GM12878 (cell line): Measurements from ENCODE around the gene NCAM1. TPM values are rescaled to one million over a fixed set of nuclear protein-coding genes. Genes with fewer than 3 reads are reported as not detected.
A peak's percentile ranks its signal among the peaks of the same experiment; 100 is the strongest.

Source experiments
- ATAC-seq: fragments of 200-7000 bp; cut with Tn5 transposase; 3 replicates; pipeline ENCODE4 v1.9.1; 2020; ENCODE audit warnings: mild to moderate bottlenecking, moderate library complexity
- BruUV-seq: library from RNA; stranded (reverse); fragments of 400-500 nt; replicated peaks from 2 replicates; lab custom pipeline; 2021; lab: Mats Ljungman, UMichigan
- CTCF ChIA-PET: fragments of 300-600 bp; sonication (Branson Sonifier 250); formaldehyde crosslinking; extraction: SDS; loops from one replicate; lab custom pipeline; 2021; ENCODE audit warnings: inconsistent platforms; lab: Yijun Ruan, JAX
- POLR2A ChIA-PET: fragments of 350-600 bp; formaldehyde crosslinking; extraction: SDS; loops from one replicate; lab custom pipeline; 2021; ENCODE audit warnings: inconsistent platforms; lab: Charles Lee
- RAD21 ChIA-PET: fragments of 300-600 bp; sonication (Branson Sonifier 250); formaldehyde crosslinking; loops from one replicate; lab custom pipeline; 2023; ENCODE audit warnings: antibody characterized with exemption; ENCODE audit not compliant: unreplicated experiment; lab: Charles Lee
- SMC1A ChIA-PET: fragments of 300-600 bp; sonication (Branson Sonifier 250); formaldehyde crosslinking; loops from one replicate; lab custom pipeline; 2023; ENCODE audit not compliant: unreplicated experiment, uncharacterized antibody; lab: Charles Lee
- DNase-seq: peaks from one replicate; pipeline ENCODE4 v3.0.0-alpha.2; 2011; ENCODE audit warnings: low read depth, low spot score
- FAIRE-seq: peaks from 3 replicates; lab custom pipeline; 2011; peaks lifted over from hg19 to GRCh38; lab: Jason Lieb, UNC
- H2AFZ ChIP-seq: 2 replicates; pipeline ENCODE4 v1.6.0; 2011; ENCODE audit warnings: low read depth, low read length, control low read depth; ENCODE audit not compliant: control insufficient read depth
- H3K27ac ChIP-seq: 2 replicates; pipeline ENCODE4 v1.5.1; 2011; ENCODE audit warnings: control low read depth; ENCODE audit not compliant: control insufficient read depth, insufficient read depth
- H3K27me3 ChIP-seq, 2 experiments: replicated peaks in 1 of 2; 2 replicates each; pipeline versions ENCODE4 v1.6.0 to v1.6.1; 2011; ENCODE audit warnings: low read length in 1 of 2; ENCODE audit not compliant: control insufficient read depth in 2 of 2, insufficient read depth in 2 of 2
- H3K36me3 ChIP-seq, 2 experiments: 2 replicates each; pipeline ENCODE4 v1.5.1; 2011; ENCODE audit warnings: low read length in 1 of 2; ENCODE audit not compliant: control insufficient read depth in 2 of 2, insufficient read depth in 2 of 2
- H3K4me1 ChIP-seq: 2 replicates; pipeline ENCODE4 v1.6.1; 2011; ENCODE audit warnings: mild to moderate bottlenecking, low read length, moderate library complexity, mixed read lengths; ENCODE audit not compliant: control insufficient read depth, insufficient read depth
- H3K4me2 ChIP-seq: 2 replicates; pipeline ENCODE4 v1.6.0; 2011; ENCODE audit warnings: control low read depth; ENCODE audit not compliant: control insufficient read depth, insufficient read depth
- H3K4me3 ChIP-seq: fragments of 200-600 bp; sonication (generic); 2 replicates; pipeline ENCODE4 v1.5.1; 2016
- H3K79me2 ChIP-seq: 2 replicates; pipeline ENCODE4 v1.6.0; 2011; ENCODE audit warnings: low read length; ENCODE audit not compliant: control insufficient read depth, insufficient read depth
- H3K9ac ChIP-seq: 2 replicates; pipeline ENCODE4 v1.8.0; 2011; ENCODE audit warnings: low read length, control low read depth, mixed read lengths; ENCODE audit not compliant: control insufficient read depth, insufficient read depth
- H3K9me3 ChIP-seq: replicated peaks from 3 replicates; pipeline ENCODE4 v1.5.1; 2011; ENCODE audit warnings: mild to moderate bottlenecking, low read length; ENCODE audit not compliant: control insufficient read depth, insufficient read depth
- H4K20me1 ChIP-seq: 2 replicates; pipeline ENCODE4 v1.6.0; 2011; ENCODE audit not compliant: control insufficient read depth, insufficient read depth
- ASH2L ChIP-seq: fragments of 300-600, 200-600 bp; sonication (generic); IDR thresholded peaks from 2 replicates; pipeline ENCODE4 v1.6.1; 2017; ENCODE audit warnings: low read depth, mild to moderate bottlenecking, borderline replicate concordance
- SUZ12 ChIP-seq: fragments of 200-600 bp; sonication (generic); IDR thresholded peaks from one replicate; pipeline ENCODE4 v1.6.1; 2018; ENCODE audit warnings: antibody characterized with exemption, mild to moderate bottlenecking; ENCODE audit not compliant: unreplicated experiment
- WGBS: methylation state at CpG from one replicate; pipeline ENCODE4 v1.1.6; 2016; ENCODE audit warnings: low lambda C conversion rate; ENCODE audit not compliant: insufficient replicate concordance, insufficient coverage; ENCODE audit errors: missing lambda C conversion rate; 5-methylcytosine and 5-hydroxymethylcytosine counted together
- in situ Hi-C: fragments of 300-500 bp; cut with MboI; formaldehyde crosslinking; loops from 9 replicates; pipeline ENCODE4 v1.14.3; 2018; ENCODE audit warnings: mixed read lengths
- intact Hi-C: fragments of 100-400 bp; cut with micrococcal nuclease; formaldehyde crosslinking; loops from one replicate; pipeline ENCODE4 v1.14.2; 2022; ENCODE audit not compliant: unreplicated experiment
- polyA plus RNA-seq, 11 experiments: library from polyadenylated mRNA; depleted of rRNA in 4 of 11; unstranded in 6 of 11; stranded (reverse) in 5 of 11; fragments of >200 nt; fragmentation: Nextera tagmentation in 4 of 11; fragmentation: Illumina TruSeq in 1 of 11; extraction: Ambion mirVana in 4 of 11; extraction: Trizol in 1 of 11; gene quantifications; 1 replicate in 1 of 11; 2 replicates in 10 of 11; pipeline versions ENCODE4 v1.2.1 to v1.2.3, GENCODE V29; 2011 to 2016; ENCODE audit warnings: inconsistent platforms in 2 of 11, missing spikeins in 2 of 11, low read depth in 1 of 11
- total RNA-seq, 4 experiments: library from RNA; depleted of rRNA in 3 of 4; stranded (reverse); fragments of >200 nt in 3 of 4; fragmentation: Illumina TruSeq in 1 of 4; extraction: Trizol in 1 of 4; gene quantifications; 2 replicates each; pipeline versions ENCODE4 v1.2.1 to v1.2.3, GENCODE V29; 2013 to 2021
- TF ChIP-seq, protein P1 (sequence below): IDR thresholded peaks from 2 replicates; pipeline ENCODE4 v1.6.1; 2012; ENCODE audit warnings: mild to moderate bottlenecking, low read depth, low read length

The NCAM1 gene
- total and polyA plus RNA-seq, 10 of the 15 experiments (the other 5 are each of a cell fraction or from before 2014, with no cell fraction given), result 0.10 to 0.23 (median 0.11) TPM; not detected in 7

DNA sequence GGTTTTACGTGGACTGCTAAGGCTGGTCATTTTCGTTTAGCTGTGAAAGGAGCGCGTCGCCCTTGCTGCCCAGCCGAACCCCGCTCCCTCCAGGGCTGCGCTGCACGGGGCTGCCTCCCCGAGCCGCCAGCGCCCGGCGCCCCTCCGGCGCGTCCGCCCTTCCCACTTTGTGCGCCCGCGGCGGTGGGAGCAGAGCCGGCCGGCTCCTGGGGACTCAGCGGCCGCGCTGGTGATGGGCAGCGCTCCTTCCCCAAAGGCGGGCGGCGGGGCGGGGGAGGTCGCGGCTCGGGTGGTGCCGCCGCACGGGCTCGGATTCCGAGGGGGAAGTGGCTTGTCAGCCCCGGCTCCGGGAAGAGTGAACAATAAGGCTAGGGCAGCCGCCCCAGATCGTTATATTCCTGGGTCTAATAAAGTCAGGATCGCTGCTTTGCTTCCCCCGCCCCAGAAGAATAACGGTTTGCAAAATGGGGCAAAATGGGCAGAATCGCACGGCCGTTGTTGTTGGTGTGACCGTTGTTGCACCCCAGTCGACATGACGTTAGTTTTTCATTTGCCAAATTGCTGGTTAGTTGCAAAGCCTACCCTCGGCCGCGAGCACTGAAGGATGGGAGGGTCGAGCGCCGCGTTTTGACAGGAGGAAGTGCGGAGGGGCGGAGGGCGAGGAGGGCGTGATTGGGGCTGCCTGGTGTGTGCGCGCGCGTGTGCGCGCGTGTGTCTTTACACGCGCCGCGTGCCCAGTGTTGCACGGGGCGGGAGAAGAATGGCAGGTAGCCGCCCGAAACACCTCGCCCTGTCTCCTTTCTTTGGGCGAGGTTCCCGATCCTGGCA lies 745 bp downstream of the NCAM1 start:
- H3K4me2 ChIP-seq, result peak overlapping the region; percentile 54; the same call in 1 of the 2 replicates
- H3K27me3 ChIP-seq, result peaks cover 4 to 21% of the 10 kb centered on the region in 2 experiments
- RAD21 ChIA-PET, result no interaction called here
- 16% methylated on average over 76 of the region's 82 CpGs for WGBS
- intact Hi-C loops, result no loop called here
- CTCF ChIA-PET, result no interaction called here
- ATAC-seq, result no peak
- H2AFZ ChIP-seq, result no peak overlapping the region
- TF ChIP-seq ASH2L (no peak), SUZ12 (peak; percentile 79)
- TF ChIP-seq, protein P1, sequence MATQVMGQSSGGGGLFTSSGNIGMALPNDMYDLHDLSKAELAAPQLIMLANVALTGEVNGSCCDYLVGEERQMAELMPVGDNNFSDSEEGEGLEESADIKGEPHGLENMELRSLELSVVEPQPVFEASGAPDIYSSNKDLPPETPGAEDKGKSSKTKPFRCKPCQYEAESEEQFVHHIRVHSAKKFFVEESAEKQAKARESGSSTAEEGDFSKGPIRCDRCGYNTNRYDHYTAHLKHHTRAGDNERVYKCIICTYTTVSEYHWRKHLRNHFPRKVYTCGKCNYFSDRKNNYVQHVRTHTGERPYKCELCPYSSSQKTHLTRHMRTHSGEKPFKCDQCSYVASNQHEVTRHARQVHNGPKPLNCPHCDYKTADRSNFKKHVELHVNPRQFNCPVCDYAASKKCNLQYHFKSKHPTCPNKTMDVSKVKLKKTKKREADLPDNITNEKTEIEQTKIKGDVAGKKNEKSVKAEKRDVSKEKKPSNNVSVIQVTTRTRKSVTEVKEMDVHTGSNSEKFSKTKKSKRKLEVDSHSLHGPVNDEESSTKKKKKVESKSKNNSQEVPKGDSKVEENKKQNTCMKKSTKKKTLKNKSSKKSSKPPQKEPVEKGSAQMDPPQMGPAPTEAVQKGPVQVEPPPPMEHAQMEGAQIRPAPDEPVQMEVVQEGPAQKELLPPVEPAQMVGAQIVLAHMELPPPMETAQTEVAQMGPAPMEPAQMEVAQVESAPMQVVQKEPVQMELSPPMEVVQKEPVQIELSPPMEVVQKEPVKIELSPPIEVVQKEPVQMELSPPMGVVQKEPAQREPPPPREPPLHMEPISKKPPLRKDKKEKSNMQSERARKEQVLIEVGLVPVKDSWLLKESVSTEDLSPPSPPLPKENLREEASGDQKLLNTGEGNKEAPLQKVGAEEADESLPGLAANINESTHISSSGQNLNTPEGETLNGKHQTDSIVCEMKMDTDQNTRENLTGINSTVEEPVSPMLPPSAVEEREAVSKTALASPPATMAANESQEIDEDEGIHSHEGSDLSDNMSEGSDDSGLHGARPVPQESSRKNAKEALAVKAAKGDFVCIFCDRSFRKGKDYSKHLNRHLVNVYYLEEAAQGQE, result no peak
- TF ChIP-seq, all 136 proteins: peak for 1
- BruUV-seq, result no TSS peak
- ChIA-PET POLR2A (no interaction called here), SMC1A (no interaction called here)
- no peak overlapping the region for H3K9ac ChIP-seq
- no peaks in the 10 kb centered on the region for H4K20me1 ChIP-seq
- H3K27ac ChIP-seq, result no peak overlapping the region
- no peaks in the 10 kb centered on the region for H3K9me3 ChIP-seq
- in situ Hi-C loops, result no loop called here
- no peak overlapping the region for H3K4me3 ChIP-seq
- DNase-seq, result no peak
- FAIRE-seq, result no peak
- H3K79me2 ChIP-seq, result no peaks in the 10 kb centered on the region
- H3K4me1 ChIP-seq, result no peaks in the 10 kb centered on the region
- H3K36me3 ChIP-seq, result no peaks in the 10 kb centered on the region
